Trophoblast cell (in vitro differentiated cells and primary cell): ENCODE measurements around the gene TEX38.
A peak's percentile ranks its signal among the peaks of the same experiment; 100 is the strongest.

ENCODE experiments used
- DNase-seq, 2 donors: peaks; one replicate each; pipeline ENCODE4 v3.0.0-alpha.2; 2016
- H2AFZ ChIP-seq: 2 replicates; pipeline ENCODE4 v1.6.1; 2013; ENCODE audit warnings: low read length, moderate library complexity, mild to moderate bottlenecking; ENCODE audit not compliant: insufficient read depth, poor library complexity
- H2AK5ac ChIP-seq: 2 replicates; pipeline ENCODE4 v1.6.1; 2013; ENCODE audit warnings: mild to moderate bottlenecking, low read length
- H2BK120ac ChIP-seq: 2 replicates; pipeline ENCODE4 v1.6.1; 2013; ENCODE audit warnings: low read length, mild to moderate bottlenecking, moderate library complexity; ENCODE audit not compliant: insufficient read depth, poor library complexity
- H2BK12ac ChIP-seq: 2 replicates; pipeline ENCODE4 v1.6.1; 2013; ENCODE audit warnings: mild to moderate bottlenecking, low read length, moderate library complexity
- H2BK5ac ChIP-seq: 2 replicates; pipeline ENCODE4 v1.6.1; 2013; ENCODE audit warnings: low read length, low read depth, moderate library complexity, mild to moderate bottlenecking; ENCODE audit not compliant: poor library complexity
- H3K14ac ChIP-seq: 2 replicates; pipeline ENCODE4 v1.6.1; 2013; ENCODE audit warnings: mild to moderate bottlenecking, low read length
- H3K18ac ChIP-seq: 2 replicates; pipeline ENCODE4 v1.6.1; 2013; ENCODE audit warnings: mild to moderate bottlenecking, low read length
- H3K23ac ChIP-seq: 2 replicates; pipeline ENCODE4 v1.6.1; 2013; ENCODE audit warnings: low read length
- H3K27ac ChIP-seq: 2 replicates; pipeline ENCODE4 v1.5.1; 2013; ENCODE audit warnings: low read depth, mild to moderate bottlenecking, inconsistent platforms, low read length, moderate library complexity
- H3K27me3 ChIP-seq: 2 replicates; pipeline ENCODE4 v1.6.1; 2013; ENCODE audit warnings: inconsistent platforms, mild to moderate bottlenecking, low read length, moderate library complexity; ENCODE audit not compliant: insufficient read depth
- H3K36me3 ChIP-seq, 2 experiments: 1 replicate in 1 of 2; 2 replicates in 1 of 2; pipeline ENCODE4 v1.6.1; 2013; ENCODE audit warnings: low read length in 2 of 2, mild to moderate bottlenecking in 2 of 2, moderate library complexity in 1 of 2; ENCODE audit not compliant: insufficient read depth in 2 of 2, control insufficient read depth in 1 of 2
- H3K4ac ChIP-seq: 2 replicates; pipeline ENCODE4 v1.6.1; 2013; ENCODE audit warnings: low read depth, mild to moderate bottlenecking, low read length, moderate library complexity
- H3K4me1 ChIP-seq, 2 experiments: 1 replicate in 1 of 2; 2 replicates in 1 of 2; pipeline ENCODE4 v1.6.1; 2013; ENCODE audit warnings: low read length in 2 of 2, mild to moderate bottlenecking in 2 of 2, moderate library complexity in 1 of 2; ENCODE audit not compliant: insufficient read depth in 2 of 2, control insufficient read depth in 1 of 2
- H3K4me2 ChIP-seq: 2 replicates; pipeline ENCODE4 v1.6.1; 2013; ENCODE audit warnings: inconsistent platforms, mild to moderate bottlenecking, low read length, moderate library complexity
- H3K4me3 ChIP-seq: 2 replicates; pipeline ENCODE4 v1.5.1; 2013; ENCODE audit warnings: mild to moderate bottlenecking, low read depth, low read length, inconsistent platforms
- H3K79me1 ChIP-seq: one replicate; pipeline ENCODE4 v1.6.1; 2013; ENCODE audit warnings: low read length
- H3K79me2 ChIP-seq: 2 replicates; pipeline ENCODE4 v1.6.1; 2013; ENCODE audit warnings: low read length, mild to moderate bottlenecking; ENCODE audit not compliant: control insufficient read depth, insufficient read depth, poor library complexity
- H3K9ac ChIP-seq: 2 replicates; pipeline ENCODE4 v1.6.1; 2013; ENCODE audit warnings: mild to moderate bottlenecking, low read length
- H3K9me3 ChIP-seq: 2 replicates; pipeline ENCODE4 v1.6.1; 2013; ENCODE audit warnings: low read depth, mild to moderate bottlenecking, control low read depth, inconsistent platforms, low read length; ENCODE audit not compliant: insufficient read depth
- H4K12ac ChIP-seq: 2 replicates; pipeline ENCODE4 v1.6.1; 2013; ENCODE audit warnings: low read depth, mild to moderate bottlenecking, low read length, moderate library complexity
- H4K8ac ChIP-seq: 2 replicates; pipeline ENCODE4 v1.6.1; 2013; ENCODE audit warnings: low read depth, mild to moderate bottlenecking, low read length, moderate library complexity
- H4K91ac ChIP-seq: one replicate; pipeline ENCODE4 v1.6.1; 2013; ENCODE audit warnings: low read depth, mild to moderate bottlenecking, low read length, moderate library complexity
- WGBS: extraction: QIAGEN DNeasy Blood & Tissue Kit; methylation state at CpG from one replicate; pipeline ENCODE4 v1.1.7; 2013; ENCODE audit warnings: missing lambda C conversion rate; ENCODE audit not compliant: insufficient read length, insufficient coverage; ENCODE audit errors: extremely low coverage; 5-methylcytosine and 5-hydroxymethylcytosine counted together

TEX38 gene

DNA sequence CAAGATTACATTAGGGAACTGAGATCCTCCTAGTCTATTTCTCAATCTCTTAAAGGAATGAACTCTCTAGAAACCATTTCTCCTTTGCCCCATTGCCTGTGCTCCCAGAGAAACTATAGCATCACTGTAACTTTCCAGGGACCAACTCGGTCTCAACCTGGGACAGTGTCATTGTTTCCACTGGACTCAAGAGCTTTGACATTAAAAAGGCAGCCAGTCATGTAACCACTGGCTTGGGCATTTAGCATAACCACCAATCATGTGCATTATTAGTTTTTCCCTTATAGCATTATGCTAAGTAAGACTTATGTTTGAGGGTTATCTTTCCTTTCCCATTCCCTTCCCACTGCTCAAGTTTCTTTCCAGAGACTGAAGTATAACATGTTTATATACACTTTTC, 18.2 kb downstream of the TEX38 start:
- no peaks in the 10 kb centered on the region for H3K79me2 ChIP-seq
- H2BK12ac ChIP-seq: no peak overlapping the region
- peaks cover 7 to 33% of the 10 kb centered on the region in 2 experiments for H3K36me3 ChIP-seq
- H2AFZ ChIP-seq: no peak overlapping the region
- no peak overlapping the region for H2AK5ac ChIP-seq
- WGBS: no CpG with 5 or more reads among the region's 1 CpG
- no peak overlapping the region for H4K12ac ChIP-seq
- no peak overlapping the region for H4K91ac ChIP-seq
- H3K23ac ChIP-seq: no peak overlapping the region
- no peaks in the 10 kb centered on the region for H3K79me1 ChIP-seq
- no peak overlapping the region for H2BK5ac ChIP-seq
- H3K18ac ChIP-seq: no peak overlapping the region
- no peak for DNase-seq
- no peak overlapping the region for H2BK120ac ChIP-seq
- no peaks in the 10 kb centered on the region for H3K9me3 ChIP-seq
- no peak overlapping the region for H3K14ac ChIP-seq
- no peak overlapping the region for H4K8ac ChIP-seq
- H3K4me1 ChIP-seq: peaks cover 0 to 3% of the 10 kb centered on the region in 2 experiments
- no peak overlapping the region for H3K27ac ChIP-seq
- H3K4me2 ChIP-seq: no peak overlapping the region
- H3K4ac ChIP-seq: no peak overlapping the region
- H3K4me3 ChIP-seq: no peak overlapping the region
- no peaks in the 10 kb centered on the region for H3K27me3 ChIP-seq
- H3K9ac ChIP-seq: no peak overlapping the region

DNA sequence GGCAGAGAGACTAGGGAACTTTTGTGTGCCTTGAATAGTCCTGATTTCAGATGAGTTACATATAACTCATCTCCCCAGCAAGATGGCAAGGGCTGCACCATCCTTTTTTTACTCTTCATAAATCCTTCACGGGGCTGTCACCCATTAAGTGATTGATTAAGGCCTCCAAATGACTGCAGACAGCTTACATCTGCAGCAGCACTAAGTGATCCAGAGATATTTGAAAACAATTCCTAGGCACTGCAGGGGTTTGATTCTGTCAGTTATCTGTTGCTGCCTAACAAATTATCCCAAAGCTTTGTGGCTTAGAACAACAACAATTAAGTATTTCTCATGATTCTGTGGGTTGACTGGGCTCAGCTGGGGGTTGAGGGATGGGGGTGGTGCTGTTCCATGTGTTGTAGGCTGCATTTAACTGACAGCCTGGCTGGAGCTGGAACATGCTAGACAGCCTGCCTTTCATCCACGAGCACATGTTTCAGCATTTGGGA, 19.3 kb downstream of the TEX38 start:
- peaks cover 10 to 40% of the 10 kb centered on the region in 2 experiments for H3K36me3 ChIP-seq
- H3K79me1 ChIP-seq: no peaks in the 10 kb centered on the region
- H3K27me3 ChIP-seq: no peaks in the 10 kb centered on the region
- no peak overlapping the region for H3K18ac ChIP-seq
- no peak overlapping the region for H2AK5ac ChIP-seq
- H4K91ac ChIP-seq: no peak overlapping the region
- H3K14ac ChIP-seq: no peak overlapping the region
- DNase-seq: no peak
- no peak overlapping the region for H2AFZ ChIP-seq
- H3K4ac ChIP-seq: no peak overlapping the region
- H3K9ac ChIP-seq: no peak overlapping the region
- no peak overlapping the region for H2BK120ac ChIP-seq
- no peak overlapping the region for H3K4me3 ChIP-seq
- H3K27ac ChIP-seq: no peak overlapping the region
- no peaks in the 10 kb centered on the region for H3K79me2 ChIP-seq
- H3K9me3 ChIP-seq: no peaks in the 10 kb centered on the region
- no peak overlapping the region for H2BK12ac ChIP-seq
- no peak overlapping the region for H3K4me2 ChIP-seq
- no peak overlapping the region for H2BK5ac ChIP-seq
- no peak overlapping the region for H4K8ac ChIP-seq
- no peak overlapping the region for H4K12ac ChIP-seq
- WGBS: no CpG with 5 or more reads among the region's 2 CpGs
- peaks cover 0 to 3% of the 10 kb centered on the region in 2 experiments for H3K4me1 ChIP-seq
- no peak overlapping the region for H3K23ac ChIP-seq

DNA sequence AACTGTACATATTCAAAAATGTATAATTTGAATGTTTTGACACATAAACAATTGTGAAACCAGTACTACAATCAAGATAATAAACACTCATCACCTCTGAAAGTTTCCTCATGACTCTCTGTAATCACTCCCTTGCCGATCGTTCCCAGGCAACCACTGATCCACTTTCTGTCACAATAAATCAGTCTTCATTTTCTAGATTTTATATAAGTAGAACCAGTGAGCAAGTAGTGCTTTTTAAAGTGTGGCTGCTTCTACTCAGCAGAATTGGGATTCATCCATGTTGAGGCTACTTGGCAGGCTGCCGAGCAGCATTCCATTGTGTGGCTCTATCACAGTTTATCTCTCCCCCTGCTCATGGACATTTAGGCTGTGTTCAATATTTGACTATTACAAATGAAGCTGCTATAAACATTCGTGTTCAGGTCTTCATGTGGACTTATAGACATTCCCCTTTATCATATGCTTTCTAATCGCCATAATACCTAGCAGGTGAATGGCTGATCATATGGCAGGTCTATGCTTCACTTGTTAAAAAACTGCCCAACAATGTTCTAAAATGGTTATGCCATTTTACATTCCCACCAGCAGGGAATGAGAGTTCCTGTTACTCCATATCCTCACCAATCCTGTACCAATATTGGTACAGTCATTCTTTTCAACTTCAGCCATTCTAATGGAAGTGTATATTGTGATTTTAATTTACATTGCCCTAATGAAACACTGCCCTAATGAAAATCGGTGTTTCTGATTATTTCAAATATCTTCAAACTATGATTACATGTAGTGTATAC, 20.5 kb downstream of the TEX38 start:
- Histone ChIP-seq H3K23ac (no peak overlapping the region), H4K12ac (no peak overlapping the region)
- WGBS: no CpG with 5 or more reads among the region's 6 CpGs

DNA sequence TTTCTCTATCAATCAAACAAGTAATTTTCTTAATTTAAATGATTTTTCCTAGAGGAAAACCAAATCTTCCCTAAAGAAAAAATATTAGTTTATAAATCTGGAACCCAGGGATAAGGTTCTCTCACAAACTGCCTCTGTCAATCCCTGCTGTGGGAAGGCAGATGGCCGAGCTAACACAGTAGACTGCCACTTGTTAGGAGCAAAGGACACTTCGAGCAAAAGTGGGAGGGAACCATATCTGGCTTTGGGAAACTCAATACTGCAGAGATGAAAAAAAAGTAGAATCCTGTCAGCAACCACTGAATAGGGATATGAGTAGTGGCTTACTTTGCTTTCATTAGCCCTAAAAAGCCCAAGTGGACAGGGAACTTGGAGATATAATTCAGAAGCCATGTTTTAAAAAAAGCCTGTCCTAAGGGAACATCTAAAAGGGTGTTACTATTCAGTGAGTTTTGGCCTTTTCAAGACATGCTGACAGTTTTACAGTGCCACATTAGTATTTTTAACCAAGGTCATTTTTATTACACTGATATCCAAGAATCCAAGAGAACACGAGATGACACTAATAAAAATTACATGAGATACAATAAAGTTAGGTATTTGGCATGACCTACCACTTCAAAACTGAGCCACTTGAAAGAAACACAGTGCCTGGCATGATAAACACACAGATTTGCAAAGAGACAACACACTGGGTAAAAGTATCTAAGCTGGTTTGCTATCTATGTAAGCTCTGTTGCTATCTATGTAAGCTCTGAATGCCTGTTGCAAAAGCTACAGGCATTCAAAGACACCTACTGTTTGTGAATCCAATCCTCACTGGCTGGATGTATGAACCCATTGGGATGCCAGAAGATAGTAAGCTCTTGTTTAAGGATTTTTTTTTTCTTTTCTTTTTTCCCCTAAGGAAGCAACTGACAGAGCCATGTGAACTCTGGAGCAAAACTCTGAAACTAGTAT, 21.4 kb downstream of the TEX38 start:
- H4K12ac ChIP-seq: no peak overlapping the region
- H2AK5ac ChIP-seq: no peak overlapping the region
- peaks cover 0 to 3% of the 10 kb centered on the region in 2 experiments for H3K4me1 ChIP-seq
- no peak overlapping the region for H3K9ac ChIP-seq
- peaks cover 8 to 37% of the 10 kb centered on the region in 2 experiments for H3K36me3 ChIP-seq
- no peaks in the 10 kb centered on the region for H3K79me1 ChIP-seq
- no peak overlapping the region for H2BK120ac ChIP-seq
- H3K14ac ChIP-seq: no peak overlapping the region
- H2AFZ ChIP-seq: no peak overlapping the region
- H2BK12ac ChIP-seq: no peak overlapping the region
- H3K27me3 ChIP-seq: no peaks in the 10 kb centered on the region
- H3K79me2 ChIP-seq: no peaks in the 10 kb centered on the region
- H3K9me3 ChIP-seq: no peaks in the 10 kb centered on the region
- H3K4me2 ChIP-seq: no peak overlapping the region
- no peak overlapping the region for H3K4ac ChIP-seq
- H2BK5ac ChIP-seq: no peak overlapping the region
- no peak overlapping the region for H4K91ac ChIP-seq
- no peak for DNase-seq
- H3K23ac ChIP-seq: no peak overlapping the region
- no peak overlapping the region for H3K18ac ChIP-seq
- H3K27ac ChIP-seq: no peak overlapping the region
- no peak overlapping the region for H4K8ac ChIP-seq
- WGBS: no CpG with 5 or more reads among the region's 3 CpGs
- H3K4me3 ChIP-seq: no peak overlapping the region

More for the DNA sequence above, 20.5 kb downstream of the TEX38 start:
- Histone ChIP-seq H3K27ac (no peak overlapping the region), H4K8ac (no peak overlapping the region), H2AK5ac (no peak overlapping the region), H2BK12ac (no peak overlapping the region), H3K36me3 (peaks cover 10 to 40% of the 10 kb centered on the region in 2 experiments), H3K79me2 (no peaks in the 10 kb centered on the region), H3K4me3 (no peak overlapping the region), H3K9ac (no peak overlapping the region), H3K14ac (no peak overlapping the region), H3K4ac (no peak overlapping the region), H3K9me3 (no peaks in the 10 kb centered on the region), H2AFZ (no peak overlapping the region), H2BK5ac (no peak overlapping the region), H3K18ac (no peak overlapping the region), H3K79me1 (no peaks in the 10 kb centered on the region), H3K4me2 (no peak overlapping the region), H2BK120ac (no peak overlapping the region), H3K27me3 (no peaks in the 10 kb centered on the region), H4K91ac (no peak overlapping the region), H3K4me1 (peaks cover 0 to 3% of the 10 kb centered on the region in 2 experiments)
- DNase-seq: peak in 1 of 2 donors; percentile 44
